GM18508 (cell line): Measurements from ENCODE around the gene ABHD18.
A peak's percentile ranks its signal among the peaks of the same experiment; 100 is the strongest.
"Not testable (repeated sequence)": the region's sequence is repeated elsewhere in the genome, so short reads cannot be mapped to it uniquely, and the experiment has no call there.

ENCODE experiments used
- ATAC-seq: cut with Tn5 transposase; IDR thresholded peaks from one replicate; pipeline ENCODE4 v1.9.1; 2021; ENCODE audit warnings: moderate number of reproducible peaks; ENCODE audit not compliant: insufficient read depth, unreplicated experiment

Gene ABHD18

GRCh38 chr4:128061566-128062536, 96.6 kb downstream of the ABHD18 start:
- peak; percentile 2 for ATAC-seq

GRCh38 chr4:128066453-128066820, 101.2 kb downstream of the ABHD18 start:
- ATAC-seq = not testable (repeated sequence)

- ATAC-seq = no peak
These were observed 103.7 kb downstream of the ABHD18 start for GRCh38 chr4:128068918-128069317.

DNA sequence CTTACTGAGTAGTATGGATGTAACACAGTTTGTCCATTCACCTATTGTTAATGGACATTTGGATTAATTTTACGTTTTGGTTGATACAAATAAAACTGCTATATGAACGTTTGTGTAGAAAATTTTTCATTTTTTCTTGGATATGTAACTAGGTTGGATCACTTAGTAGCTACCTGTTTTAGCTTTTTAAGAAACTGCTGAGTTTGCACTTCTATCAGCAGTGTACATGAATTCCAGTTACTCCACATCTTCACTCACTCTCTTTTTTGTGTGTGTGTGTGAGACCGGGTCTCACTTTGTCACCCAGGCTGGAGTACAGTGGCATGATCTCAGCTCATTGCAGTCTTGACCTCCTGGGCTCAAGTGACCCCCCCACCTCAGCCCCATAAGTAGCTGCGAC, 111.3 kb downstream of the ABHD18 start:
- ATAC-seq = no peak
